Stimulated activated memory B cell treated with anti-CD40 and anti-IgM and Interleukin-4, amounts not matched to agents 10 μg/mL and 1 μg/mL and 100 μg/mL, for 72 hours (primary cell): ENCODE measurements around the gene AKAP9.
"Not testable (repeated sequence)": the region's sequence is repeated elsewhere in the genome, so short reads cannot be mapped to it uniquely, and the experiment has no call there.

Experiments used
- ATAC-seq: fragments of 150-1000 bp; cut with Tn5 transposase; 2 replicates; pipeline ENCODE4 v1.10.0; 2021
- H3K27ac Mint-ChIP-seq: one replicate; pipeline ENCODE4 v1.8.0; 2022; ENCODE audit warnings: mild to moderate bottlenecking, mixed read lengths
- H3K27me3 Mint-ChIP-seq: one replicate; pipeline ENCODE4 v1.8.0; 2022; ENCODE audit warnings: mixed read lengths
- H3K36me3 Mint-ChIP-seq: one replicate; pipeline ENCODE4 v1.8.0; 2022; ENCODE audit warnings: mixed read lengths
- H3K4me1 Mint-ChIP-seq: one replicate; pipeline ENCODE4 v1.8.0; 2022; ENCODE audit warnings: mixed read lengths
- H3K4me3 Mint-ChIP-seq: one replicate; pipeline ENCODE4 v1.8.0; 2022; ENCODE audit warnings: mild to moderate bottlenecking, moderate library complexity, mixed read lengths
- H3K9me3 Mint-ChIP-seq: one replicate; pipeline ENCODE4 v1.8.0; 2022; ENCODE audit warnings: mixed read lengths

AKAP9 gene

DNA sequence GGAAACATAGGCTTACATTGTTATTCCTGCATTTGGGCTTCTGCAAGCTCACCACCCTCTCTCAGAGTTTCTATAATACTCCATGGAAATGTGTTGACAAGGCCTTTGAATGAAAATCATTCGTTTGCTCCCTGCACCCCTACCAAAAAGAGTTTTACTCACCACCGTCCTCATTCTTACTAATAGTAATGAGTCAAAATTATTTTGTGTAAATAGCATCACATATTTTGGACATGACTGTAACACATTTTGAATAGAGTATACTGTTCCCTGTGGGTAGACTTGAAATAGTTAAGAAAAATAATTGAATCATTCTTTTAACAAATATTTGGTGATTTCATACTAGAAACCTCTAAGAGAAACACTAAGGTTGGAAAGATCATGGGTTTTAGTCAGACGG lies 84.6 kb downstream of the AKAP9 start:
- Mint-ChIP-seq H3K27me3 (no peaks in the 10 kb centered on the region), H3K4me3 (no peak overlapping the region), H3K9me3 (no peaks in the 10 kb centered on the region), H3K4me1 (no peaks in the 10 kb centered on the region), H3K27ac (no peak overlapping the region), H3K36me3 (peaks cover 57% of the 10 kb centered on the region)
- ATAC-seq: no peak

- ATAC-seq, H3K27ac Mint-ChIP-seq, H3K27me3 Mint-ChIP-seq, H3K4me3 Mint-ChIP-seq, H3K4me1 Mint-ChIP-seq, H3K9me3 Mint-ChIP-seq: not testable (repeated sequence)
- peaks cover 58% of the 10 kb centered on the region for H3K36me3 Mint-ChIP-seq
Observed at GRCh38 chr7:92026635-92027034, 86.0 kb downstream of the AKAP9 start.

- H3K27ac Mint-ChIP-seq, H3K27me3 Mint-ChIP-seq, H3K9me3 Mint-ChIP-seq, ATAC-seq, H3K4me3 Mint-ChIP-seq, H3K4me1 Mint-ChIP-seq: not testable (repeated sequence)
- H3K36me3 Mint-ChIP-seq: peaks cover 59% of the 10 kb centered on the region
Observed at GRCh38 chr7:92027128-92027527, 86.5 kb downstream of the AKAP9 start.

- no peak for ATAC-seq
- peak overlapping the region; percentile 35 for H3K27ac Mint-ChIP-seq
- no peak overlapping the region for H3K4me3 Mint-ChIP-seq
- no peaks in the 10 kb centered on the region for H3K27me3 Mint-ChIP-seq
- H3K9me3 Mint-ChIP-seq: no peaks in the 10 kb centered on the region
- H3K36me3 Mint-ChIP-seq: peaks cover 67% of the 10 kb centered on the region
- no peaks in the 10 kb centered on the region for H3K4me1 Mint-ChIP-seq
Observed at GRCh38 chr7:92028226-92028625, 87.6 kb downstream of the AKAP9 start.

DNA sequence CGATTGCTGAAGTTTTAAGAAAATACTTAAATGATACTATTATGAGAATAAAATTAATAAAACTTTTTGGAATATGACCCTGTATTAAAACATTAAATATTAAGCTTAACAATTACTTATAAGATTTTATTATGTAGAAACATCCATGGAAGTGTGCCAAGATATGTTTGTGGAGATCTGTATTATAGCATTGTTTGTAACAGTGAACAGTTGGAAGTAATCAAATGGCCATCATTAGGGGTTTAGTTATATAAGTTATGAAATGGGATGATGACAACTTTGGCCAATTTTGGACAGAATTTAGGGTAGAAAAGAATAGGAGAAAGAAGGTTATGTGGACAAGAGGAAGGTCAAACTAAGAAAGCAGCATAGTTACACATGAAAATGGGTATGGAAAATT lies 88.0 kb downstream of the AKAP9 start:
- H3K4me3 Mint-ChIP-seq: no peak overlapping the region
- H3K4me1 Mint-ChIP-seq: no peaks in the 10 kb centered on the region
- no peaks in the 10 kb centered on the region for H3K9me3 Mint-ChIP-seq
- ATAC-seq: no peak
- peaks cover 66% of the 10 kb centered on the region for H3K36me3 Mint-ChIP-seq
- H3K27me3 Mint-ChIP-seq: no peaks in the 10 kb centered on the region
- H3K27ac Mint-ChIP-seq: peak overlapping the region; percentile 35

GRCh38 chr7:92034116-92034515 lies 93.5 kb downstream of the AKAP9 start:
- H3K27ac Mint-ChIP-seq: no peak overlapping the region
- H3K36me3 Mint-ChIP-seq: peaks cover 55% of the 10 kb centered on the region
- no peaks in the 10 kb centered on the region for H3K9me3 Mint-ChIP-seq
- no peaks in the 10 kb centered on the region for H3K27me3 Mint-ChIP-seq
- no peaks in the 10 kb centered on the region for H3K4me1 Mint-ChIP-seq
- ATAC-seq: no peak
- H3K4me3 Mint-ChIP-seq: no peak overlapping the region

GRCh38 chr7:92035576-92035975 lies 94.9 kb downstream of the AKAP9 start:
- H3K9me3 Mint-ChIP-seq: no peaks in the 10 kb centered on the region
- H3K4me3 Mint-ChIP-seq: no peak overlapping the region
- H3K27me3 Mint-ChIP-seq: no peaks in the 10 kb centered on the region
- no peaks in the 10 kb centered on the region for H3K4me1 Mint-ChIP-seq
- no peak overlapping the region for H3K27ac Mint-ChIP-seq
- peaks cover 55% of the 10 kb centered on the region for H3K36me3 Mint-ChIP-seq
- ATAC-seq: no peak

- no peak for ATAC-seq
- H3K4me1 Mint-ChIP-seq: no peaks in the 10 kb centered on the region
- no peak overlapping the region for H3K4me3 Mint-ChIP-seq
- no peaks in the 10 kb centered on the region for H3K9me3 Mint-ChIP-seq
- no peak overlapping the region for H3K27ac Mint-ChIP-seq
- H3K36me3 Mint-ChIP-seq: peaks cover 36% of the 10 kb centered on the region
- no peaks in the 10 kb centered on the region for H3K27me3 Mint-ChIP-seq
Observed at GRCh38 chr7:92039900-92040299, 99.2 kb downstream of the AKAP9 start.

DNA sequence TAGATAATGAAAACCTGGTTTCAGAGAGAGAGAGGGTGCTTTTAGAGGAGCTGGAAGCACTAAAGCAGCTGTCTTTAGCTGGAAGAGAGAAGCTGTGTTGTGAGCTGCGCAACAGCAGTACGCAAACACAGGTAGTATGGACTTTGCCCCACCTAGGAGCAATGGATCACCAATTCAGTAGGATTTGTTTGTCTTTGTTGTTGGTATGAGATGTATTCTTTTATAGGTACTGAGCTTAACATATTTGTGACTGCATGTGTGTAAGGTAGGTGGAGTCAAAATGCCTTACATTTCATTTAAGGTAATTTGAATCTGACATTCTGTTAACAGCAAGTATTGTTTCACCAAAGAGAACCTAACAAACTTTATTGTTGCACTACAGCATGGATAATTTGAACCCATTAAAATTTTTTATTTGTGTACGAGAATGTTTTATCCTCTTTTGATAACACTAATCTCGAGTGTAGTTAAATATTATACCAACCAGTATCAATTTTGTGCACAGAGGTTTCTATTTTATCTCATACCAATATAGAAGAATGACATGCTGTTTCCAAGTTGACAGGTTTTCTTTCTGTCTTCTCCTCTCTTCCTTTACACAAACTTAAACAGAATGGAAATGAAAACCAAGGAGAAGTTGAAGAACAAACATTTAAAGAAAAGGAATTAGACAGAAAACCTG lies 101.5 kb downstream of the AKAP9 start:
- H3K4me3 Mint-ChIP-seq: no peak overlapping the region
- H3K4me1 Mint-ChIP-seq: no peaks in the 10 kb centered on the region
- H3K36me3 Mint-ChIP-seq: peaks cover 32% of the 10 kb centered on the region
- no peak overlapping the region for H3K27ac Mint-ChIP-seq
- no peaks in the 10 kb centered on the region for H3K9me3 Mint-ChIP-seq
- H3K27me3 Mint-ChIP-seq: no peaks in the 10 kb centered on the region
- ATAC-seq: no peak

- Mint-ChIP-seq H3K36me3 (peaks cover 32% of the 10 kb centered on the region), H3K4me3 (no peak overlapping the region)
- no peak for ATAC-seq
Observed at GRCh38 chr7:92043098-92043497, 102.4 kb downstream of the AKAP9 start.

DNA sequence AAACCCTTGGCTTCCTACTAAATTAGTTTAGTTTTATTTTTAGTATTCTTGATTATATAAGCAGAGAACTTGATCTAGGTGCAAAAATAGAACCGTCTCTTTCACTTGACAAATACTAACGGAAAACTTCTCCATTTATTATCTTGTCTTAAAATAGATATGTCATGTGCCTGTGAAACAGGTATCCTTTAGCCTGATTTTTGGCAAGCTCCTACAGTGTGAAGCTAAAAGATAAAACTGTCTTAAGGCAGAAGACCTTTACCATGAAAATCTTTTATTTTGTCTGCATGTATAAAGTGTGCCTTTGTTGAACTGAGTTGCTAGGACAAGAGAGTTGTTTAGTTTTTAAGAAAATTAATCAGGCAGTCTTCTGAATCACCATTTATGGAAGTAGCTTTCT lies 103.0 kb downstream of the AKAP9 start:
- Mint-ChIP-seq H3K4me3 (no peak overlapping the region), H3K27ac (no peak overlapping the region), H3K27me3 (no peaks in the 10 kb centered on the region), H3K9me3 (no peaks in the 10 kb centered on the region), H3K4me1 (no peaks in the 10 kb centered on the region), H3K36me3 (peaks cover 36% of the 10 kb centered on the region)
- ATAC-seq: no peak

More at GRCh38 chr7:92043098-92043497, 102.4 kb downstream of the AKAP9 start:
- Mint-ChIP-seq H3K27ac (no peak overlapping the region), H3K27me3 (no peaks in the 10 kb centered on the region), H3K4me1 (no peaks in the 10 kb centered on the region), H3K9me3 (no peaks in the 10 kb centered on the region)

- ATAC-seq: no peak
- H3K9me3 Mint-ChIP-seq: no peaks in the 10 kb centered on the region
- no peak overlapping the region for H3K27ac Mint-ChIP-seq
- no peak overlapping the region for H3K4me3 Mint-ChIP-seq
- no peaks in the 10 kb centered on the region for H3K27me3 Mint-ChIP-seq
- peaks cover 38% of the 10 kb centered on the region for H3K36me3 Mint-ChIP-seq
- H3K4me1 Mint-ChIP-seq: no peaks in the 10 kb centered on the region
Observed at GRCh38 chr7:92044148-92044547, 103.5 kb downstream of the AKAP9 start.

- Mint-ChIP-seq H3K9me3 (no peaks in the 10 kb centered on the region), H3K36me3 (peaks cover 44% of the 10 kb centered on the region), H3K27ac (no peak overlapping the region), H3K4me3 (no peak overlapping the region), H3K4me1 (no peaks in the 10 kb centered on the region), H3K27me3 (no peaks in the 10 kb centered on the region)
- ATAC-seq: no peak
Observed at GRCh38 chr7:92044940-92045339, 104.3 kb downstream of the AKAP9 start.

- Mint-ChIP-seq H3K27ac (no peak overlapping the region), H3K4me1 (no peaks in the 10 kb centered on the region), H3K27me3 (no peaks in the 10 kb centered on the region), H3K36me3 (peaks cover 35% of the 10 kb centered on the region), H3K4me3 (no peak overlapping the region), H3K9me3 (no peaks in the 10 kb centered on the region)
- no peak for ATAC-seq
Observed at GRCh38 chr7:92051655-92052054, 111.0 kb downstream of the AKAP9 start.

- no peaks in the 10 kb centered on the region for H3K4me1 Mint-ChIP-seq
- no peaks in the 10 kb centered on the region for H3K9me3 Mint-ChIP-seq
- no peak overlapping the region for H3K27ac Mint-ChIP-seq
- ATAC-seq: no peak
- peaks cover 35% of the 10 kb centered on the region for H3K36me3 Mint-ChIP-seq
- no peaks in the 10 kb centered on the region for H3K27me3 Mint-ChIP-seq
- no peak overlapping the region for H3K4me3 Mint-ChIP-seq
Observed at GRCh38 chr7:92052159-92052558, 111.5 kb downstream of the AKAP9 start.

GRCh38 chr7:92052684-92053083 lies 112.0 kb downstream of the AKAP9 start:
- Mint-ChIP-seq H3K9me3 (no peaks in the 10 kb centered on the region), H3K36me3 (peaks cover 38% of the 10 kb centered on the region), H3K27me3 (no peaks in the 10 kb centered on the region), H3K27ac (no peak overlapping the region), H3K4me3 (no peak overlapping the region), H3K4me1 (peaks cover 4% of the 10 kb centered on the region)
- ATAC-seq: no peak

DNA sequence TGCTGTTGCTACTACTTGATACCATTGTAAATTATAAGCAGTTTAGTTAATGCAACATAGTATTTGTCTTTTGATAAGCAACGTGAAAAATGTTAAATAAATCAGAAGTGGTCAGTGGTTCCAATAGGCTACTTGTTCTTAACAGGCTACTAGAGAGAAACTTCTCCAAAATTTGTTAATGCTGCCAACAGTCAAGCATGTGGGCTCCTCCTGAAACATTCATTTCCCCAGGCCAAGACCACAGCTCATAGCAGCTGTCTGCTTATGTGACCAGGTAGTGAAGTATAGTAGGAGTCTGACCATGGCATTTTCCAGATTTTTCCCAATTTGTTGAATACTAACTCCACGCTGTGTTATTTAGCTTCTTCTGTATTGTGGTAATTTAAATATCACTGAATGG lies 112.7 kb downstream of the AKAP9 start:
- peaks cover 7% of the 10 kb centered on the region for H3K4me1 Mint-ChIP-seq
- no peak for ATAC-seq
- no peak overlapping the region for H3K4me3 Mint-ChIP-seq
- no peaks in the 10 kb centered on the region for H3K27me3 Mint-ChIP-seq
- H3K36me3 Mint-ChIP-seq: peaks cover 41% of the 10 kb centered on the region
- no peaks in the 10 kb centered on the region for H3K9me3 Mint-ChIP-seq
- H3K27ac Mint-ChIP-seq: no peak overlapping the region
